NCI-H1092 treated with DMSO at 0.1 percent for 48 hours (cell line): ENCODE measurements around the gene MAPK14.
A peak's percentile ranks its signal among the peaks of the same experiment; 100 is the strongest.
"Not testable (repeated sequence)": the region's sequence is repeated elsewhere in the genome, so short reads cannot be mapped to it uniquely, and the experiment has no call there.

Experiments
- DNase-seq: peaks from one replicate; lab custom pipeline; 2025; lab: John Stamatoyannopoulos, UW

The MAPK14 gene

DNA sequence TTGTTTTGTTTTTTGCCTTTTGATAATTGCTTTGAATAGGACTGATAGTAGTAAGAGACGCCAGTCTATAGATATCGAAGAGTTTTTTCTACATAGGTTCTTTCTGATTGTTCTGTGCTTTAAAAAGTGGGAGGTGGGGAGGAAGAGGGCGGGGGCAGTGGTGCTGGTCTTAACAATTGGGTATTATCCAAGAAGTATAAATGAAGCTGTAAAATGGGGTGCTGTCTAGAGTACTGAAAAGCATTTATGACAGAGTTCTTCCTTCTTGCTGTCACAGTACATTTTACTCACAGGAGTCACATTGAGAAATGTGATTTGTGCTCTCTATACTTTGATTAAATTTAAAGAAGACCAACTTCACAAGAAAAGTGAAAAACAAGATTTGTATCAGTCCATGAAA is 41.0 kb downstream of the MAPK14 start:
- no peak for DNase-seq

DNA sequence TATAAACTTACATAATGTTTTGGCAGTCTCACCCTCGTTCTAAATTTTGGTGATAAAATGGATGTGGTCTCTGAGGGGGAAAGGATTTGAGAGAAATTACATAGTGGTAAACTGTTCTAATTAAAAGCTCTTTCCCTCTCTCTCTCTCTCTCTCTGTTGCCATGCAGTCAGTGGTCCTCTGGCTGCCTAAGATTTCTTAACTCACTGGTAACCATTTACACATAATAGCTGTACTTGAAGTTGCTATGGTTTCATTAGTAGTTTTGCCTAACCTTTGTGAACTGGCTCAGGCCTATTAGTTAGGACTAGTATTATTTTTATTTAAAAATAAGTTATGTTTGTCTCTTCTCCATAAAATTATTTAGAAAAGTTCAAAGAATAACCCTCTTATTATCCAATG is 42.0 kb downstream of the MAPK14 start:
- DNase-seq: no peak

DNA sequence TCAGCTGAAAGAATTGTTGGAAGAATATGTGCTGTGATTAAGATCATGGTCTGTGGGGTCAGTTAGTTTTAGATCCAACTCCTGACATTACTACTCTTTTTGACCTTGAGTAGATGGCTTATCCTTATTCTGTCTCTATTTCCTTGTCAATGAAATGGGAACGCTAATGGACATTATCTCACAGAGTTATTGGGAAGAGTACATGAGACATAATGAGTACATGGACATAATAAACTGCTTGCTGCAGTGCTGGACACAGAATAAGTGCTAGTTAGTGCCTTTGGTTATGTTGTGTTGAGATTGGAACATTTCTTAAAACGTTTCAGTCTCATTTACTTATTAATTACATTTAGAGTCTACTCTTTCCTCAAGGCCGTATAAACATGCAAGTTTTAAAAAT is 42.6 kb downstream of the MAPK14 start:
- no peak for DNase-seq

DNA sequence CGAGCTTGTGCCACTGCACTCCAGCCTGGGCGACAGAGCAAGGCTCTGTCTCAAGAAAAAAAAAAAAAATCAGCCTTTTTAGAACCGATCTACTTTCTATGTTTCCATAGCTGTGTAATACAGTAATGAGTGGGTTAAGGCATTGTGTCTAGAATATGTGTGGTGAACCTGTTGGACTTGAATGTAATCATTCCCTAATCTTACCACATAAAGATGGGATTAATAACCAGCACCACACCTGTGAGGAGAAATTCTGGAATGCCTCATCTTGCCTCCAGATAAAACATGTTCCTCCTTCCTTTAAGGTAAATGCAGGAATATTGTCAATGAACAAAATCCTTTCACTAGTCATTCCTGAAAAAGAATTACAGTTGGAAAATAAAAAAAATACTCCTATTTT is 43.7 kb downstream of the MAPK14 start:
- no peak for DNase-seq

DNA sequence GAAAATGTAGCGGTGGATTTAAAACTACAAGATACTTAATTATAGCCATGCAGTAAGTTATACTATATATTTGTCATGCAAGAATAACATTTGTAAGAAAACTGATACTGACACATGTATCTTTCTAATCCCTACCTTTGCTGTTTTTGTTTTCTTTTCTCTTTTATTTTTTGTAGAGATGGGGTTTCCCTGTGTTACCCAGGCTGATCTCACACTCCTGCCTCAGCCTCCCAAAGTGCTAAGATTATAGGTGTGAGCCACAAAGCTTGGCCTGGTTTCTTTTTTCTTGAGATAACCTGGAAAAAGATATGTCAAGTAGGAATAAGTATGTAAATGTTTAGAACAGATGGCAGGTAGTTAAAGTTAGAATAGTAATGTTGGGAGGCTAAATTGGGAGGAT is 44.1 kb downstream of the MAPK14 start:
- no peak for DNase-seq

DNA sequence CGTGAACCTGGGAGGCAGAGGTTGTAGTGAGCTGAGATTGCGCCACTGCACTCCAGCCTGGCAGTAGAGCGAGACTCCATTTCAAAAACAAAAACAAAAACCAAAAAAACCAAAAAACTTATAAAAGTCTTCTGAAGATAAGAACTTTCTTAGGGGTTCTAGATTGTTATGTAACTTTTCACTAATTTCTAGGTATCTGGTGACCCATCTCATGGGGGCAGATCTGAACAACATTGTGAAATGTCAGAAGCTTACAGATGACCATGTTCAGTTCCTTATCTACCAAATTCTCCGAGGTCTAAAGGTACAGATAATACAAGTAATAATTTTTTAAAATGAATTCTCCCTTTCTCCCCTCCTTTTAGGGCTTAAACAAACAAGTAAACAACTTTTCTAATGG is 45.1 kb downstream of the MAPK14 start:
- DNase-seq: no peak

DNA sequence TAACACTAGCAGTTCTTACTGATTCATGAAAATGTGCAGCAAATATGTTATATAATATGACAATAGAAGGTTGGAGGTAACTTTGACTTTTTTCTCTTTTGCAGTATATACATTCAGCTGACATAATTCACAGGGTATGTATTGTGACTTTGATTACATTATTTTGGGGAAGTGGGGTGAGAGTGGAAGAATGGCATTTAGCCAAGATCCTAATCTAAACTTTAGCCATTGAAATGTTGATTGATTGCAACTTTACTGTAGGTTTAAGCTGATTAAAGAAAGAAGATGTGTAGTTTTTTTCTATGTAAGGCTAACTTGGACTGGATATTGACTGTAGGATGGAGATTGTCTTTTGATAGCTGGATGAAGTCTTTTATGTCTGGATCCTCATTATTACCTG is 46.0 kb downstream of the MAPK14 start:
- DNase-seq: no peak

DNA sequence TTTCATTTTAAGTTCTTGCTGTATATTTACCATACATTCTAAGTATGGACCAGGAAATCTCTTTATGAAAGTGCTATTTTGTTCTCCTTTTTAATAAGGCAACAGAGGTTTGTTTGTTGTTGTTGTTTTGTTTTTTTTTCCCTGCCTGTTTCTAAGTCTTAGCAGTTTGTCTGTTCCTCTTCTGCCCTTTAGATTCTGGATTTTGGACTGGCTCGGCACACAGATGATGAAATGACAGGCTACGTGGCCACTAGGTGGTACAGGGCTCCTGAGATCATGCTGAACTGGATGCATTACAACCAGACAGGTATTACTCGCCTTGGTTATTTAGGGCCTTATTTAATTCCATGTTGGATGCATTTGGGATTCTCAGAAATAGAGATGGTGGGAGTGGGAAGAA is 48.0 kb downstream of the MAPK14 start:
- no peak for DNase-seq

DNA sequence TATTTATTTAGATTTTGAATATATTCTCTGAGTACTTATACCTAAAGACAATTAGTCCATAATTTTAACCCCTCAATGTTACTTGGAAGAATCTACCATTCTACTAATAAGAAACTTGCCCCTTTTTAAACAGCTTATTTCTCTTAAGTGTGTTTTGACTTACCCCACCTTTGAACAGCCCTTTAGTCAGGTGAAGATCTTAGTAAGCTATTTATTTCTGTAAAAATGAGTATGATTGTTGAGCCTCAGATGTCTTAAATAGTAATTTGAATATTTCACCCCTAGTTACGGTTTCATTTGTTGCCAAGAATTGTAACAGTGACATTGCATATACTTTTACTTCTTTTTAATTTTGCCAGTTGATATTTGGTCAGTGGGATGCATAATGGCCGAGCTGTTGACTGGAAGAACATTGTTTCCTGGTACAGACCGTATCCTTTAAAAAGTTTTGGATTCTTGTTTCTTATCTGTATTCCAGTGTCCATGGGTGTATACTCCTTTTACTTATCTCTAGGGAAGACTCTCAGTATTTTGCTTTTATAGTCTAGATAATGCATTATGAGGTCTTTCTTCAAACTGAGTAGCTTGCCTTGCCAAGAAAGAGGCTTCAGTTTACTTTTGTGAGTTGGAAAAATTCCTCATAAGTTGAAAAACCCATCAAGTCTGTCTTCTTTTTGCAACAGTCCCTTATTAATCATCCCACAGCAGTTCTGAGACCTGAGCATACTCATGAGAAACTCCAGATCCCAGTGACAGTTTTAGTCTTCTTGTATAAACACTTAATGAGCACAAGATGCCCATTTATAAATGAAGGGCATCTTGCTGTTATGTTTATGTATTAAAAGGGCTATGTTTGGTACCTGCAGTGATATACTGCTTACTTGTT is 48.8 kb downstream of the MAPK14 start:
- DNase-seq: no peak

DNA sequence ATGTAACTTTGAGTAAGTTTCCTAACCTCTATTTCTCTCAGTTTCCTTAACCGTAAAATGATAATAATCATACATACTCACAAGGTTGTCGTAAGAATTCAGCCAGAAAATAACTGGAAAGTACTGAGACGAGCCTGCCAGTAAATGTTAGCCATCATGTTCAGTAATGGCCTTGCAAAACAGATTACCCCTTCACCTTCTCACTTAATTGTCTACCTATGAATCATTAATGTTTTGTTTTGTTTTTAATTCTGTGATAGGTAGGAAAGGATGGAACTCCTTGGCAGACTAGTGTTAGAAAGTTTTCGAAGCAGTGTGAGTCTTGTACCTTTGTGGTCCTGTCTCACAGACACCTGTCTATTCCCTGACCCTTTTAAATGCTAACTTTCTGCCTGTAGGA is 50.6 kb downstream of the MAPK14 start:
- DNase-seq: no peak

DNA sequence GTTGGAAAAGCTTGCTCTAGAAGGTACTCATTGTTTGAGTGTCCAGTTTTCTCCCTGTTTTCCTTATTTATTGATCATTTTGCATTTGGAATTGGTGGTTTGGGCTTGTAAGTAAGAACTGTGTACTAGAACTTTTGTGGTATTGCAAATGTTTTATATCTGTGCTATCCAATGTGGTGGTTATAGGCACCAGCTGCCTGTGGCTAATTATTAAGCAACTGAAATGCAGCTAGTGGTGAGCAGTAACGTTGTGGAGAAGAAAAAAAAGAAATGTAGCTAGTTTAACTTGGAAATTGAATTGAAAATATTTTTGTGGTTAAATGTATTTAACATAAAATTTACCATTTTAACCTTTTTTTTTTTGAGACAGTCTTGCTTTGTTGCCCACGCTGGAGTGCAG is 52.0 kb downstream of the MAPK14 start:
- no peak for DNase-seq

DNA sequence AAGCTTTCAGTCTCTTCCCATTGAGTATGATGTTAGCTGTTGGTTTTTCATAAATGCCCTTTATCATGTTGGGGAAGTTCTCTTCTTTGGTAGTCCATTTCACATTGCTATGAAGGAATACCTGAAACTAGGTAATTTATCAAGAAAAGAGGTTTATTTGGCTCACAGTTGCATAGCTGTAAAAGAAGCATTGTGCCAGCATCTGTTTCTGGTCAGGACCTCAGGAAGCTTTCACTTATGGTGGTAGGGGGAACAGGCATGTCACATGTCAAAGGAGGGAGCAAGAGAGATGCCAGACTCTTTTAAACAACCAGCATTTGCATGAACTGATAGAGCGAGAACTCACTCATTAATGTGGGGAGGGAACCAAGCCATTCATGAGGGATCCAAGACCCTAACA is 54.7 kb downstream of the MAPK14 start:
- DNase-seq: no peak

DNA sequence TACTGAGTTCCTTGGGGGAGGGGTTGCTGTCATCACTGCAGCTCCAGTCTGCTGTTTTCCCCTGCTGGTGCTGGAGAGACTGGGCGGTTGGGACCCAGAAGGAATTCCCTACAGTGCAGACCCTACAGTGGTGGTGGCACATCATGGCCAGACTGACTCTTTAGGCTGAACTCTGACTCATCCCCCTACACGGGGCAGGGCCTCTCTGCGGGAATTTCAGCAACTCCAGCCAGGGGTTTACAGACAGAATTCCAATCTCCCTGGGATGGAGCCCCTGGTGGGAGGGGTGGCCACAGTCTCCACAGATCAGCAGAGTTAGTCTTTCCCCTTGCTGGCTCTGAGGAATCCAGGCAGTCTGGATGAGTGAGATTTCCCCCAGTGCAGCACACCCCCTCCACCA is 55.8 kb downstream of the MAPK14 start:
- DNase-seq: no peak

DNA sequence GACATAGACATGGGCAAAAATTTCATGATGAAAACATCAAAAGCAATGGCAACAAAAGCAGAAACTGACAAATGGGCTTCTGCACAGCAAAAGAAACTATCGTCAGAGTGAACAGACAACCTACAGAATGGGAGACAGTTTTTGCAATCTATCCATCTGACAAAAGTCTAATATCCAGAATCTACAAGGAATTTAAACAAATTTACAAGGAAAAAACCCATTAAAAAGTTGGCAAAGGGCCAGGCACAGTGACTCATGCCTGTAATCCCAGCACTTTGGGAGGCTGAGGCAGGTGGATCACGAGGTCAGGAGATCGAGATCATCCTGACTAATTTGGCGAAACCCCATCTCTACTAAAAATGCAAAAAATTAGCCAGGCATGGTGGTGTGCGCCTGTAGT is 60.6 kb downstream of the MAPK14 start:
- DNase-seq: not testable (repeated sequence)

DNA sequence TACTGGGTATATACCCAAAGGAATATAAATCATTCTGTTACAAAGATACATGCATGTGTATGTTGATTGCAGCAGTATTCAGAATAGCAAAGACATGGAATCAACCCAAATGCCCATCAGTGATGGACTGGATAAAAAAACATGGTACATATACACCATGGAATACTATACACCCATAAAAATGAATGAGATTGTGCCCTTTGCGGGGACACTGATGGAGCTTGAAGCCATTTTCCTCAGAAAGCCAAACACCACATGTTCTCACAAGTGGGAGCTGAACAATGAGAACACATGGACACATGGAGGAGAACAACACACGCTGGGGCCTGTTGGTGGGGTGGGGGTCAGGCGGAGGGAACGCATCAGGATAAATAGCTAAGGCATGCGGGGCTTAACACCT is 61.4 kb downstream of the MAPK14 start:
- no peak for DNase-seq

DNA sequence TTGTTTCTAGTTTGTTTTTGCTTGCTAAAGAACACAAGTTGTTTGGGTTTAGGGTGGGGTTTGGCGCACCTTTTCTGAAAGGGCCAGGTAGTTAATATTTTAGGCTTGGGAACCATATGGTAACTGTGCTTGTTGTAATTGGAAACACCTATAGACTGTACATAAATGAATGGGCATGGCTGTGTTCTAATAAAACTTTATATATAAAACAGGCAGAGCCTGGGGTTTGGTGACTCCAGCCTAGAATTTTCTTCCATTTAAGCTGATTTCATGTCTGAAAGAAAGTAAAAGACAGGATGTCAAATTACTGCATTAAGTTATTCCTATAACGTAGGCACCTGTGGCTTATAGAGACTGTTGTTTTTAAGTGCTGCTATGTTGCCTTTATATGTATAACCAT is 66.6 kb downstream of the MAPK14 start:
- DNase-seq: no peak

DNA sequence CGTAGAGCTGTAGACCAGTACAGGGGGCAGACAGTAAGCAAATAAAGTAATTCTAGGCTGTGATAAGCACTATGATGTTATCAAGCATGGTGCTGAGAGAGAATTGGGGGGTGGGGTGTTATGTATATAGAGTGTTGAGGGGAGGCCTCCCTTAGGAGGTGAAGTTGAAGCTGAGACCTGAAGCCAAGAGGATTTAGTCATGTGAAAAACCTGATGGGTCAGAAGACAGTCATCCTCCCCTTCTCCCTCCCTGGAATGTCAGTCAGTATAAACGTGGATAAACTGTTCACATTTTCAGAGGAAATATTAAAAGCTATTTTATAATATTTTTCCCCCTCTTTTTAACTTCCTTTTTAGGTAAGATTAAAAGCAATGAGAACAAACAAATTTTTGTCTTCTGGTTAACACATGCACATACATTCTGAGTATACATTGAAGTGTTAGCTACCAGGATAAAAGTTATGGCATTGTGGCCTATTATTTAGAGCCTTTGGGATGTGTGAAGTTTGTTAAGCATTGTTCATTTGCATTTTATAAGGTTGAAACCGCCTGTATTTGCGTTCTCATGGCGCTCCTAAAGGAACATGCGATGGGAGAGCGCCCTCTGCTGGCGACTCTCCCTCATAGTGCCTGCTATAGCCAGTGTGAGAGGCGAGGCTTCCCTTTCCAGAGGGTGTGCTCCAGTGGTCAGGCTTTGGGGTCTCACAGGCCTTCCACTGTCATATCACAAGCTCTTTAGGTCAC is 67.3 kb downstream of the MAPK14 start:
- DNase-seq: peak; percentile 51

DNA sequence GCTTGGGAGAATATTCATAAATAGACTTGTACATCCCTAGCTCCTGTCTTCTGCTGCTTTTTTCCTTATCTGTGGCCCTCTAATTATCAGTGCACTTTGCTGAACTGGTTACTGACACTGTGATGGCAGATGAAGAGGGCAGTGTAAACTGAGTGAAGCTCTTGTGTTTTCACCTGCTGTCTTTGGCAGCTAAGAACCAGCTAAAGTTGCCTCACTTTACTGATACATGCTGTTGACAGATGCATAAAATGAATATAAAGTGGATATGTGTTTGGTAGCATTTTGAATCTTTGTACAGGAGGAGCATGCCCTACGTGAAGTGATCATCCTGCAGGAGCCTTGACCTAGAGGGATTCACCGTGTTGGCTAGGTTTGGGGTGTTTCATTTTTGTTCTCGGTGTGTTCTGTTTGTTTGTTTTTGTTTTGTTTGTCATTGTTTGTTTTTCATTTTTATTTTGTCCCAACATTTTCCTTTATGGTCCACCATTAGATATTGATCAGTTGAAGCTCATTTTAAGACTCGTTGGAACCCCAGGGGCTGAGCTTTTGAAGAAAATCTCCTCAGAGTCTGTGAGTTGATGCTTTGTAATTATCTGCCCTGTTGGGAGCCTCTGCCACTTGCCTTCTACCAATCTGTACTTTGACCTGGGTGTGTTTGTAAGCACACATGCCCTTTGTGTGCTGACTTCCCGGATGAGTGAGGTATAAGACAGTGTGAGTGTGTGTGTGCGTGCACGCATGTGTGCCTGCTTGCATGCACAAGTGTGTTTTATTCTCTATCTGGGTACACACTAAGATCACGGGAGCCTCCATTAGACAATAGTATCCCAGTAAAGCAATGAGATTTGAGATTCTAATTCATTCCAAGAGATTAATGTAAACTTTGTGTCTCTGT is 68.1 kb downstream of the MAPK14 start:
- no peak for DNase-seq

DNA sequence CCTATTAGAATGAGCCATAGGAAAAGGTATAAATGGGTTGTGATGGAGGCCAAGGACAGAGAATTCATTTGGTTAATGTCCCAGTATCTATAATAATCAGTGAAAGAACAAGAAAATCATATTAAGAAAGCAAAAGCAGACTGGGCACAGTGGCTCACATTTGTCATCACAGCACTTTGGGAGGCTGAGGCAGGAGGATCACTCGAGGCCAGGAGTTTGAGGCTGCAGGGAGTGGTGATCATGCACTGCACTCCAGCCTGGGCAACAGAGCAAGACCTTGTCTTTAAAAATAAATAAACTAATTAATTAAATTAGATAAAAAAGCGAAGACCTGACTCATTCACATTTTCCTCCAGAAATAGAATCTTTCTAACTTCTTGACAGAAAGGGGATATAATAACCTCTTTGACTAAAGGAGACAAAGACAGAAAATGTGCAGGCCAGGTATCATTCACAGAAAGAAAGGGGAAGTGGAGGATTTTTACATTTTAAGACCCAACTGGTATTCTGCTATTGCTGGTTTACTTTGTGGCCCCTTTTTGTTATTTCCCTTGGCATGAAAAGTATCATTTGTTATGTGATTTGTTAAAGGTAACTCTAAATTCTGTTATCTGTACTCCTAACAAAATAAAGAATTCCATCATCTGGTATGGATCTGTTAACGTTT is 70.8 kb downstream of the MAPK14 start:
- DNase-seq: no peak

DNA sequence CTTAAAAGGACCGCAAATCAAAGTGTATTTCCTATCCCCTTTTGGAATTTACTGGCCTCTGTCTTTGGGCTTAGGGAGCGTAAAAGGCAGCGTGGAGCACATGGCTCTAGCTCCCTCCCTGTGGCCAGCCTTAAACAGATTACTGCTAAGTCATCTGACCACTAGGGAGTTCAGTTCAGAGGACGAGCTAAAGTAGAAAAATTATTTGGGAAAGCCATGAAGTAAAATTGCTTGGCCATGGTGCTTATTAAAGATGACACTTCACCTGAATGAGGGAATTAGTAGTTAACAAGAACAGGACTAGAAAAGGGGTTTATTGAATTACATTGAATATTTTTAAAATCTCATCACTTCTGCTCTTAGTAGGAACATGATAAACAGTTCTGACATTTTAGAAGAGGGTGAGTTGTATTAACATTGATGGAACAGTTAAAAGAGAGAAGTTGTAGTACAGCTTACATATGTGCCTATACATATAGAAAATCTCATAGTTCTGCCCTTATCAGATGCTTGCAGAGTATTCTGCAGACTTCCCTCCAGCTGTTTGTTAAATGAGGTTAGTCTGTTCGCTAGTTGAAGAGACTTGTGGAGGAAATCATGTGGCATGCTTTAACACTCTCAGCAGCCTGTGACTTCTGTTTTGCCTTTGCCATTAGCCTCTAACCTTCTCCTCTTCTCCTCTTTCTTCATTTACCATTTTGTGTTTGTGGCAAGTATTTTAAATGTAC is 71.5 kb downstream of the MAPK14 start:
- DNase-seq: no peak

DNA sequence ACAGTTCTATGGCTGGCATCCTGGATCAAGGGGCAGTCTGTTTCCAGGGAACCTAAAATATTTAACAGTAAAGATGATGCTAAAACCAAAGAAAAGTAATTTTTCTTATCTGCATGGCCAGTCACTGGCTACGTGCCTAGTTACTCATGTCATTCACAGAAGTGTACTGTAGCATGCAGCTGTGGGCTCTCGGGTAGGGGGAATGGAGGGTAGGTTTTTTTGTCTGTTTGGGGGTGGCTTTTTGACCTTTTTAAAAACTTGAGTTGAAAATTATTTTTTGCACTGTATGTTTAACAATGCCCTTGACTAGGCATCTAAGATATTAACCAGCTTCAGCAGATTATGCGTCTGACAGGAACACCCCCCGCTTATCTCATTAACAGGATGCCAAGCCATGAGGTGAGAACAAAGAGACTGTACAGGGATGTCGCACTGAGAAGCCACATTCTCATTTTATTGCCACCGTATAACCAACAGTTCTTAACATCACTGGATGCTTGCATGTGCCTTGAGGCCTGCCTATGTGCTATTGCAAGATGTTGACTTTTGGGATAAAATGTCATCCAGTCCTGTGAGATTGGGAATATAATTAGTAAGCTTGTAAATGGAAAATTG is 72.4 kb downstream of the MAPK14 start:
- no peak for DNase-seq
